Measurements from ENCODE around the gene PYGB.

Gene PYGB

GRCh38 chr20:25247956-25248785, at the start of gene PYGB:
Gene PYGB (plus strand): TSS chr20:25248085. CDS start chr20:25248179, 94 bp downstream.
- DNase-seq (ENCODE audit: low spot score): peak; percentile 97

GRCh38 chr20:25198663-25199383, 49.1 kb upstream of the PYGB start:
- no peak for DNase-seq (ENCODE audit: low spot score)

- no peak for DNase-seq (ENCODE audit: low spot score)
These were observed 48.2 kb upstream of the PYGB start for GRCh38 chr20:25199473-25200260.

- DNase-seq (ENCODE audit: low spot score): no peak
These were observed 44.8 kb upstream of the PYGB start for GRCh38 chr20:25203089-25203488.

- no peak for DNase-seq (ENCODE audit: low spot score)
These were observed 44.0 kb upstream of the PYGB start for GRCh38 chr20:25203871-25204320.

- DNase-seq (ENCODE audit: low spot score): no peak
These were observed 43.2 kb upstream of the PYGB start for GRCh38 chr20:25204550-25205276.

GRCh38 chr20:25205277-25206062, 42.4 kb upstream of the PYGB start:
- no peak for DNase-seq (ENCODE audit: low spot score)

- DNase-seq (ENCODE audit: low spot score): no peak
These were observed 41.9 kb upstream of the PYGB start for GRCh38 chr20:25206063-25206403.

GRCh38 chr20:25206548-25206947, 41.3 kb upstream of the PYGB start:
- no peak for DNase-seq (ENCODE audit: low spot score)

- no peak for DNase-seq (ENCODE audit: low spot score)
These were observed 40.5 kb upstream of the PYGB start for GRCh38 chr20:25207149-25207959.

- DNase-seq (ENCODE audit: low spot score): no peak
These were observed 39.8 kb upstream of the PYGB start for GRCh38 chr20:25207960-25208534.

- no peak for DNase-seq (ENCODE audit: low spot score)
These were observed 38.5 kb upstream of the PYGB start for GRCh38 chr20:25209400-25209799.

GRCh38 chr20:25209911-25210310, 38.0 kb upstream of the PYGB start:
- DNase-seq (ENCODE audit: low spot score): no peak

- no peak for DNase-seq (ENCODE audit: low spot score)
These were observed 36.6 kb upstream of the PYGB start for GRCh38 chr20:25211273-25211672.

GRCh38 chr20:25212242-25212641, 35.6 kb upstream of the PYGB start:
- DNase-seq (ENCODE audit: low spot score): no peak

GRCh38 chr20:25213566-25214425, 34.1 kb upstream of the PYGB start:
- DNase-seq (ENCODE audit: low spot score): no peak

GRCh38 chr20:25214426-25214790, 33.5 kb upstream of the PYGB start:
- no peak for DNase-seq (ENCODE audit: low spot score)

GRCh38 chr20:25214819-25215218, 33.1 kb upstream of the PYGB start:
- no peak for DNase-seq (ENCODE audit: low spot score)

- DNase-seq (ENCODE audit: low spot score): no peak
These were observed 32.4 kb upstream of the PYGB start for GRCh38 chr20:25215521-25215920.
